Measurements from ENCODE around the gene CNKSR3. TPM values are rescaled to one million over a fixed set of nuclear protein-coding genes. Genes with fewer than 3 reads are reported as not detected.

Gene CNKSR3
- total RNA-seq, 1 experiment from 2014 or later = 5.6 TPM

- Histone ChIP-seq H4K8ac (replicated peaks; ENCODE audit: insufficient read length, low read depth, low read length) (no peak overlapping the region), H2BK20ac (ENCODE audit: low read depth, low read length, poor library complexity, severe bottlenecking) (no peak overlapping the region), H4K20me1 (ENCODE audit: control insufficient read depth, insufficient read depth, insufficient read length) (no peaks in the 10 kb centered on the region), H3K14ac (ENCODE audit: insufficient read depth, low read length) (no peak overlapping the region), H2BK12ac (ENCODE audit: insufficient read length, low read depth, low read length) (no peak overlapping the region), H3K23me2 (ENCODE audit: insufficient read length, low read depth, low read length, poor library complexity, severe bottlenecking) (no peaks in the 10 kb centered on the region), H3K27ac (ENCODE audit: insufficient read length, low read depth, low read length) (no peak overlapping the region), H3K4me2 (ENCODE audit: insufficient read depth, insufficient read length, low read length) (no peak overlapping the region), H2AFZ (ENCODE audit: low read length) (no peak overlapping the region), H3K27me3 (ENCODE audit: insufficient read depth, low read length) (no peaks in the 10 kb centered on the region), H3K79me2 (ENCODE audit: insufficient read depth, low read length) (no peaks in the 10 kb centered on the region), H3K79me1 (ENCODE audit: insufficient read depth, low read depth, low read length, poor library complexity, severe bottlenecking) (no peaks in the 10 kb centered on the region), H2AK5ac (ENCODE audit: insufficient read length, low read length) (no peak overlapping the region), H3K4me1 (ENCODE audit: insufficient read depth, low read length) (no peaks in the 10 kb centered on the region), H3K4ac (ENCODE audit: low read depth, low read length) (no peak overlapping the region), H3K56ac (ENCODE audit: insufficient read length, low read depth, low read length) (no peak overlapping the region), H3K23ac (ENCODE audit: insufficient read length, low read depth, low read length) (no peak overlapping the region), H2BK5ac (ENCODE audit: insufficient read length, low read length) (no peak overlapping the region), H3K18ac (ENCODE audit: insufficient read length, low read depth, low read length) (no peak overlapping the region), H4K91ac (ENCODE audit: insufficient read length, low read depth, low read length) (no peak overlapping the region), H3T11ph (ENCODE audit: low read length) (no peak overlapping the region), H3K9me3 (ENCODE audit: control insufficient read depth, low read depth, low read length) (no peaks in the 10 kb centered on the region), H2BK15ac (ENCODE audit: low read depth, low read length) (no peak overlapping the region), H2BK120ac (ENCODE audit: low read depth, low read length, poor library complexity, severe bottlenecking) (no peak overlapping the region), H3K9ac (ENCODE audit: extremely low read depth, insufficient read length, low read length) (no peak overlapping the region), H4K5ac (ENCODE audit: insufficient read length, low read depth, low read length) (no peak overlapping the region)
- WGBS (ENCODE audit: extremely low coverage, insufficient read length, low lambda C conversion rate) = no CpG with 5 or more reads among the region's 3 CpGs
- peaks cover 7 to 13% of the 10 kb centered on the region in 2 experiments for H3K4me1 Mint-ChIP-seq
- TF ChIP-seq CTCF (conservative IDR thresholded peaks at IDR 0.05) = no peak
- peaks cover 2 to 7% of the 10 kb centered on the region in 2 experiments; a peak in 4 of 5 replicates for H3K9me3 Mint-ChIP-seq
- no peak for DNase-seq
- H3K4me3 Mint-ChIP-seq = no peak overlapping the region
- no peak overlapping the region for H3K27ac Mint-ChIP-seq
- no peaks in the 10 kb centered on the region for H3K27me3 Mint-ChIP-seq (ENCODE audit: low read depth)
- peaks cover 6 to 8% (median 8%) of the 10 kb centered on the region in 3 experiments; a peak in 4 of 7 replicates for H3K36me3 Mint-ChIP-seq (ENCODE audit: insufficient read depth in 1 of 3, low read depth in 3 of 3)
These were observed 41.7 kb downstream of the CNKSR3 start for GRCh38 chr6:154468760-154469159.

All from H9 (cell line).